HG03354 (cell line): ENCODE measurements around the gene ZNF865.
A peak's percentile ranks its signal among the peaks of the same experiment; 100 is the strongest.

Experiments
- ATAC-seq: cut with Tn5 transposase; IDR thresholded peaks from one replicate; pipeline ENCODE4 v1.9.1; 2021; ENCODE audit warnings: mild to moderate bottlenecking; ENCODE audit not compliant: unreplicated experiment, poor library complexity, severe bottlenecking

Gene ZNF865

DNA sequence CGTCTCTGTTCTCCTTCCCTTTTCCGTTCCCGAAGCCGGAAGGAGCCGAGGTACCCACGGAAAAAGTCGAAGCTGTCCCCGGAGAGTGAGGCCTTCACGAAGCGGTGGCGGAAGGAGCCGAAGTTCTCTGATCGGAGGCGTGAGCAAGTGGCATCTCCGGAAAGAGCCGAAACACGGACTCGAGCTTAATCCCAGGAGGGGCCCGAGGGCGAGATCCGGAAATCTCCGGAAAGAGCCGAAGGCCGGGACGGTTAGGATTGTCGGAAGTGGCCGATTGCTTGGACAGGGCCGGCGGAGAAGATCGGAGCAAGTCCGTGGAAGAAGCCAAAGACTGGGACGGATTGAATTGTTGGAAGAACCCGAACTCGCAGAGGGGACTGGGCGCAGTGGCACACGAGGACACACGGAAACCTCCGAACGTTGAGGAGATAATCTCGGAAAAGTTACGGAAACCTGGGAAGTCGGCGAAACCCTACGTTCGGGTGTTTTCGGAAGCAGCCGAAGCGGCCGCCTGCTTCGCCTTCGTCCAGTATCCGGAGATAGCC, 48.9 kb downstream of the ZNF865 start:
- ATAC-seq, result peak; percentile 66

DNA sequence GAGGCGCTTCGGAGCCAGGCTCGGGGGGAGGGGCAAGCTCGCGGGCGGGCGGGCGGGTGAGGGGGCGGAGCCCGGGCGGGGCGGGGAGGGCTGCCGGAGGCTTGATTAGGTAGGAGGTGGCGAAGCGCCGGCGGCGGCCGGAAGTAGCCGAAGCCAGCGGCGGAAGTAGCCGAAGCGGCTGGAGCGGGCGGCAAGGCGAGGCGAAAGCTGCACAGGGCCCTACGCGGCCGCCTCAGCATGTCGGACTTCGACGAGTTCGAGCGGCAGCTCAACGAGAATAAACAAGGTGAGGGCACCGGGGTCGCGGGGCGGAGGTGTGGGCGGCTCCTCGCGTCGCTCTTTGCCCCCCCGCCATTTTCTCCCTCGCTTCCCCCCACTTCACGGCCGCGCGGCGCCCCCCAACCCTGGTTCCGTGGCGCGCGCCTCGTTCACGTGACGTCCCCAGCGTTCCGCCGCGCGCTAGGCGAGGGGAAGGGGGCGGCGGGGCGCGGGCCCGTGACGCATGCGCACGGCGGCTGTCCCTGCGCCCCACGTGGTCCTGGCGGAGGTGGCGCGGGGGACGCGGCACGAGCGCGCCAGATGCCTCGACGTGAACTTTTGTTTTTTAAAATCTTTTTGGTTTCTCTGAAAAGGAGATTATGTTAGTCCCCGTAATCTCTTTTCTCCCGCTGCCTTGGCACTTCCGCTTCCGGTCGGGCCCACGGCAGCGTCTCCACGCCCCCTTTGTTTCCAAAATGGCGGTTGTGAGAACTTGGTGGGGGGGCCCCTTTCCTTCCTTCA, 49.6 kb downstream of the ZNF865 start, which contains the start of gene U2AF2:
TSS of gene U2AF2 (plus strand) at position 168 of the 780 bp plus-strand sequence. CDS start at position 238, 70 bp downstream.
- peak; percentile 40 for ATAC-seq

- no peak for ATAC-seq
Measured at GRCh38 chr19:55655648-55656040, 50.2 kb downstream of the ZNF865 start.

- no peak for ATAC-seq
Measured at GRCh38 chr19:55656552-55656951, 51.1 kb downstream of the ZNF865 start.

DNA sequence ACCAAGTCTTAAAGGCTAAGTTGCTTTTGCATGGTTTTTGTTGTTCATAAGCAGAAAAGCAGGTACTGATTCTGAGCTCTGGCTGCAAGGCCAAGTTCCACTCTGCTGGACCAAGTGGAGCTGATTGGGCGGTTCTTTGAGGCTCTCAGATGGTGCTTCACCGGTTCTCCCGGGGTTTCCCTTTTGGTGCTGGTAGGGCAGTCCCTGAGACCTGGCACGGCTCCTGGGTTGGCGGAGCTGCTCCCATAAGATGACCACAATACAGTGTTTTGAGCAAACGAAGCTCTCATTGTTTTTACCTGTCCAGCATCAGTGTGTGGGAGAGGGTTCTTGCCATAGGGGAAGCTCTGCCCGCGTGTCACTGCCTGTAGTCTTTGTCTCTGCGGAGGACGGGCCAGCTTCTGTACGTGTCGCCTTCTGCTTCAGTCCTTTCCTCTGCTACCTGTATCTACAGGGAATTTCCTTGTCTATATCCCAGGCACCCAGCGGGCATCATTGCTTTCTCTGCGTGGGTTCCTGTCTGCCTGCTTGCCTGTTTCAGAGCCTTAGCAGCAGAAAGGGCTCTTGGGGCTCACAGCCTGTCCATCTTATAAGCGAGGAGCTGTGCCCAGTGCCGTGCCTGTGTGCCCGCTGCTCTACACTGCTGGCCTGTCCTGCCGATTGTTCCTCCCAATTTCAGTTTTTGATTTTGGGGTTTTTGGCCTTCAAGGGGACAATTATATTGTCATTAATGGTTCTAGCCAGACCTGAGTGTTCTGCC, 51.7 kb downstream of the ZNF865 start:
- ATAC-seq, result no peak

GRCh38 chr19:55658846-55659459, 53.5 kb downstream of the ZNF865 start:
- ATAC-seq, result no peak

DNA sequence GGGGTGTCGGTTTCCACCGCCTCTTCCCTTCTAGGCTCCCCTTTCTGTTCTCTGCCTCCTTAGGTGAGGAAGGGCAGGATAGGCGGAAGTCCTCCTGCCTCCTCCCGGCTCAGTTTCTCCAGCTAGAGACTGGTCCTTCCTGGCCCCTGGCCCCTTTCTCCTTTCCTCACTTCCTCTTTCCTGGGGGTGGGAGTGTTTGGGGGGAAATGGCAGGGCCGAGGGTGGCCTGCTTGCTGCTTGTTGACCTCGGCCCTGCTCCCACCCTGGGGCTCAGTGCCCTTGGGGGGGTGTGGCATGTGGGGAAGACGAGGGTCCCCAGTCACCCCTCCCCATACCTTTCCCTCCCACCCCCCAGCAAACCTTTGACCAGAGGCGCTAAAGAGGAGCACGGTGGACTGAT, 54.4 kb downstream of the ZNF865 start:
- no peak for ATAC-seq

GRCh38 chr19:55660404-55660803, 55.0 kb downstream of the ZNF865 start:
- ATAC-seq, result no peak

DNA sequence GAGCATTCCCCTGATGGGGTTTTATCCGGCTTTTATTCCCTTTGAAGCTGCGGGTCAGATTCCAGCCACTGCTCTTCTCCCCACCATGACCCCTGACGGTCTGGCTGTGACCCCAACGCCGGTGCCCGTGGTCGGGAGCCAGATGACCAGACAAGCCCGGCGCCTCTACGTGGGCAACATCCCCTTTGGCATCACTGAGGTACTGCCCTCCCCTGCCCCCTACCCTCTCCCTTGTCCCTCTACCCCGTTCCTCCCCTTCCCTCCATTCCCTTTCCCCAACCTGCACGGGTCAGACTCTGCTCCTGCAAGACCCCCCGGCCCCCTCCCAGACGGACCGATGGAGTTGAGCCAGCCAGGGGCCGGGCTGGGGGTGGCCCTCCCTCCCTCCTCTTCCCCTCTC, 55.5 kb downstream of the ZNF865 start:
- ATAC-seq, result no peak

GRCh38 chr19:55661826-55662225, 56.4 kb downstream of the ZNF865 start:
- ATAC-seq, result no peak

GRCh38 chr19:55663846-55664536, 58.5 kb downstream of the ZNF865 start:
- no peak for ATAC-seq

DNA sequence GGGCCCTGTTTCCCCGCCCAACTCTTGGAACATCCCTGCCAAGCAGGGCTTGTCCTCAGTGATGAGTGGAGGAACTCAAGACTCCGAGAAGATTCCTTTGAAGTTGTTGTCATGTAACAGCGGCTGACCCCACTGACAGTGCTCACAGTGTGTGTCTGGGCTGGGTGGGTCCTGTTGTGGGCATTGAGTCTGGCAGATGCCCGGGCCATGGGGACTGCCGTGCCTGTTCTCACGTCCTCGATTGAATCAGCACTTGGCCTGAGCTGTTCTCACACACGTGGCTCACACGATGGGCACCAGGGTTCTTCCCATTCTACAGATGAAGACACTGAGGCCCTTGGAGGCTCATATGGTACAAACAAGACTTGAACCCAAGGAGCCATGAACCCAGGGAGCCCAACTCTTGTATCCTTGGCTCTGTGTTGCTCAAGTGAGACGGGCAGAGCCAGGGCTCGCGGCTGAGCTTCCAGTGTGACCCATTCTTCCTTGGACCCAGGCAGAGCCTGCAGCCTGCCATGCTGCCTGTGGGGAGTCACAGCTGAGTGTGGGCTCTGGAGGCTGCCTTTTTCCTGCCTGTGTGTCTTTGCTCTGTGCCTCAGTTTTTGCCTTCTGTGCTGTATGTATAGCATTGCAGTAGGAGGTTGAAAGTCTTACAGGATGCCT, 61.0 kb downstream of the ZNF865 start:
- no peak for ATAC-seq
